AG10803 (cell line): ENCODE measurements around the gene XPNPEP2.

ENCODE experiments used
- DNase-seq: peaks from one replicate; pipeline ENCODE4 v3.0.0; 2010; ENCODE audit warnings: low read depth
- H3K4me3 ChIP-seq: 2 replicates; pipeline ENCODE4 v1.5.1; 2011; ENCODE audit warnings: mild to moderate bottlenecking, low read length, control low read depth
- CTCF ChIP-seq: conservative IDR thresholded peaks from 2 replicates; pipeline ENCODE4 v1.5.1; 2011; ENCODE audit warnings: mild to moderate bottlenecking, low read length, control low read depth, inconsistent platforms

The XPNPEP2 gene

GRCh38 chrX:129759576-129760061 lies 20.8 kb downstream of the XPNPEP2 start:
- peak; percentile 76 for DNase-seq
- TF ChIP-seq CTCF = no peak
- H3K4me3 ChIP-seq = no peak overlapping the region

GRCh38 chrX:129760155-129760554 lies 21.4 kb downstream of the XPNPEP2 start:
- no peak for TF ChIP-seq CTCF
- no peak for DNase-seq
- H3K4me3 ChIP-seq = no peak overlapping the region

- DNase-seq = no peak
- no peak overlapping the region for H3K4me3 ChIP-seq
- TF ChIP-seq CTCF = no peak
Observed at GRCh38 chrX:129760981-129761380, 22.2 kb downstream of the XPNPEP2 start.

GRCh38 chrX:129761596-129761995 lies 22.8 kb downstream of the XPNPEP2 start:
- no peak for DNase-seq
- no peak for TF ChIP-seq CTCF
- no peak overlapping the region for H3K4me3 ChIP-seq

GRCh38 chrX:129762448-129762847 lies 23.7 kb downstream of the XPNPEP2 start:
- TF ChIP-seq CTCF = no peak
- no peak overlapping the region for H3K4me3 ChIP-seq
- no peak for DNase-seq

- TF ChIP-seq CTCF = no peak
- no peak overlapping the region for H3K4me3 ChIP-seq
- DNase-seq = no peak
Observed at GRCh38 chrX:129763666-129764065, 24.9 kb downstream of the XPNPEP2 start.

GRCh38 chrX:129768186-129768585 lies 29.4 kb downstream of the XPNPEP2 start:
- no peak for TF ChIP-seq CTCF
- DNase-seq = no peak
- no peak overlapping the region for H3K4me3 ChIP-seq
